HEK293 (cell line): Measurements from ENCODE around the gene TTC34.

ENCODE experiments used
- CTCF ChIA-PET: fragments of 350-600 bp; formaldehyde crosslinking; extraction: SDS; loops from one replicate; lab custom pipeline; 2021; ENCODE audit warnings: antibody characterized with exemption; lab: Yijun Ruan, JAX
- POLR2A ChIA-PET: fragments of 300-600 bp; formaldehyde crosslinking; extraction: SDS; loops from one replicate; lab custom pipeline; 2020; ENCODE audit warnings: antibody characterized with exemption, inconsistent platforms; lab: Yijun Ruan, JAX
- H3K27ac ChIP-seq: fragments of 200-500 bp; sonication (Bioruptor generic); 2 replicates; pipeline ENCODE4 v1.5.1; 2014; ENCODE audit warnings: low read depth, low read length, control low read depth, inconsistent platforms; ENCODE audit errors: extremely low read depth
- H3K36me3 ChIP-seq, 2 experiments: fragments of 200-500 bp in 1 of 2; sonication (Bioruptor generic) in 1 of 2; 1 replicate in 1 of 2; 2 replicates in 1 of 2; pipeline ENCODE4 v1.5.1; 2014 to 2017; ENCODE audit warnings: inconsistent platforms in 2 of 2, low read length in 2 of 2; ENCODE audit not compliant: control insufficient read depth in 2 of 2, insufficient read depth in 1 of 2
- H3K4me1 ChIP-seq: fragments of 200-500 bp; sonication (Bioruptor generic); 2 replicates; pipeline ENCODE4 v1.5.1; 2014; ENCODE audit warnings: mild to moderate bottlenecking, low read length, inconsistent platforms; ENCODE audit not compliant: control insufficient read depth, insufficient read depth
- H3K4me3 ChIP-seq: 2 replicates; pipeline ENCODE4 v1.5.1; 2011; ENCODE audit warnings: low read depth, mild to moderate bottlenecking, control low read depth, low read length, moderate library complexity
- H3K9me3 ChIP-seq: fragments of 200-500 bp; sonication (Bioruptor generic); 2 replicates; pipeline ENCODE4 v1.5.1; 2014; ENCODE audit warnings: low read depth, low read length, inconsistent platforms; ENCODE audit not compliant: control insufficient read depth, insufficient read depth
- BCL11A ChIP-seq: fragments of 450-650 bp; formaldehyde crosslinking; IDR thresholded peaks from 2 replicates; pipeline ENCODE4 v1.5.1; 2016; ENCODE audit warnings: low read depth, missing biosample characterization, missing genetic modification characterization
- KLF1 ChIP-seq: fragments of 450-650 bp; formaldehyde crosslinking; IDR thresholded peaks from 2 replicates; pipeline ENCODE4 v1.5.1; 2016; ENCODE audit warnings: missing biosample characterization, missing genetic modification characterization
- MYNN ChIP-seq: fragments of 450-650 bp; formaldehyde crosslinking; IDR thresholded peaks from 2 replicates; pipeline ENCODE4 v1.5.1; 2016; ENCODE audit warnings: missing biosample characterization, missing genetic modification characterization, borderline replicate concordance
- PRDM1 ChIP-seq: fragments of 450-650 bp; formaldehyde crosslinking; IDR thresholded peaks from 2 replicates; pipeline ENCODE4; 2016; ENCODE audit warnings: missing biosample characterization, missing genetic modification characterization
- SCRT1 ChIP-seq: fragments of 450-650 bp; formaldehyde crosslinking; IDR thresholded peaks from 2 replicates; pipeline ENCODE4 v1.5.1; 2016; ENCODE audit warnings: missing biosample characterization, missing genetic modification characterization, borderline replicate concordance
- ZBTB1 ChIP-seq: fragments of 450-650 bp; formaldehyde crosslinking; IDR thresholded peaks from 2 replicates; pipeline ENCODE4 v1.5.1; 2016; ENCODE audit warnings: missing biosample characterization, missing genetic modification characterization
- ZBTB20 ChIP-seq: fragments of 450-650 bp; formaldehyde crosslinking; IDR thresholded peaks from 2 replicates; pipeline ENCODE4 v1.5.1; 2016; ENCODE audit warnings: missing biosample characterization, missing genetic modification characterization
- ZBTB48 ChIP-seq: fragments of 450-650 bp; formaldehyde crosslinking; IDR thresholded peaks from 2 replicates; pipeline ENCODE4 v1.5.1; 2016; ENCODE audit warnings: missing biosample characterization, missing genetic modification characterization
- ZFP41 ChIP-seq: fragments of 450-650 bp; formaldehyde crosslinking; IDR thresholded peaks from 2 replicates; pipeline ENCODE4 v1.5.1; 2016; ENCODE audit warnings: missing biosample characterization, missing genetic modification characterization, borderline replicate concordance
- ZNF10 ChIP-seq: fragments of 450-650 bp; formaldehyde crosslinking; IDR thresholded peaks from 2 replicates; pipeline ENCODE4 v1.5.1; 2017; ENCODE audit warnings: missing biosample characterization, missing genetic modification characterization
- ZNF2 ChIP-seq: fragments of 450-650 bp; formaldehyde crosslinking; IDR thresholded peaks from 2 replicates; pipeline ENCODE4 v1.5.1; 2016; ENCODE audit warnings: missing biosample characterization, missing genetic modification characterization
- ZNF214 ChIP-seq: fragments of 450-650 bp; formaldehyde crosslinking; IDR thresholded peaks from 2 replicates; pipeline ENCODE4 v1.5.1; 2017; ENCODE audit warnings: missing biosample characterization, mild to moderate bottlenecking, missing genetic modification characterization, borderline replicate concordance
- ZNF302 ChIP-seq: fragments of 450-650 bp; formaldehyde crosslinking; IDR thresholded peaks from 2 replicates; pipeline ENCODE4 v1.5.1; 2016; ENCODE audit warnings: missing biosample characterization, missing genetic modification characterization, low read depth
- ZNF658 ChIP-seq: fragments of 450-650 bp; formaldehyde crosslinking; IDR thresholded peaks from 2 replicates; pipeline ENCODE4; 2016; ENCODE audit warnings: missing biosample characterization, missing genetic modification characterization
- ZNF777 ChIP-seq: fragments of 450-650 bp; formaldehyde crosslinking; IDR thresholded peaks from 2 replicates; pipeline ENCODE4 v1.5.1; 2017; ENCODE audit warnings: missing biosample characterization, missing genetic modification characterization, borderline replicate concordance
- TF ChIP-seq, protein P1 (sequence below): fragments of 450-650 bp; IDR thresholded peaks from 2 replicates; pipeline ENCODE4 v1.5.1; 2018; ENCODE audit warnings: missing biosample characterization, missing genetic modification characterization
- TF ChIP-seq, protein P2 (sequence below): fragments of 450-650 bp; formaldehyde crosslinking; IDR thresholded peaks from 2 replicates; pipeline ENCODE4 v1.5.1; 2016; ENCODE audit warnings: missing biosample characterization, missing genetic modification characterization
- TF ChIP-seq, protein P3 (sequence below): fragments of 450-650 bp; formaldehyde crosslinking; IDR thresholded peaks from 2 replicates; pipeline ENCODE4 v1.5.1; 2016; ENCODE audit warnings: missing biosample characterization, missing genetic modification characterization, low read depth

TTC34 gene

DNA sequence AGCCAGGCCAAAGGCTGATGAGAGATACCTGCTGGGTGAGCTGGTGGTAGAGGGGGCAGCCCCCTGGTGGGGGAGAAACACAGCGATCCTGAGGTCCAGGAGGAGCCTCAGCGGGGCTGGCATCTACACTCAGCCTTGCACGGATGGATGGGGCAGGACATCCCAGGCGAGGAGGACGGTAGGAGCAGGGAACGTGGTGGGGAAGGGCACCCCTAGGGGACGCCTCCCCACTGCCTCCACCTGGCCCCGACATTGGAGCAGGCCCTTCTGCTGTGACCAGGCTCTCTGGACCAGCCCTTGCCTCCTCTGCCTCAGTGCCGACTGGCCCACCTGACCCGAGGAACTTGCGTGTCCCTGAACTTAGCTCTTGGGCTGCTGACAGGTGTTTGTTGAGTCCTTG lies 162.3 kb downstream of the TTC34 start (continued):
- TF ChIP-seq ZBTB48 (tag by site-specific recombination) (no peak), SCRT1 (no peak), KLF1 (tag by site-specific recombination) (no peak), ZNF10 (no peak), ZNF2 (tag by site-specific recombination) (no peak)
- TF ChIP-seq, protein P1, sequence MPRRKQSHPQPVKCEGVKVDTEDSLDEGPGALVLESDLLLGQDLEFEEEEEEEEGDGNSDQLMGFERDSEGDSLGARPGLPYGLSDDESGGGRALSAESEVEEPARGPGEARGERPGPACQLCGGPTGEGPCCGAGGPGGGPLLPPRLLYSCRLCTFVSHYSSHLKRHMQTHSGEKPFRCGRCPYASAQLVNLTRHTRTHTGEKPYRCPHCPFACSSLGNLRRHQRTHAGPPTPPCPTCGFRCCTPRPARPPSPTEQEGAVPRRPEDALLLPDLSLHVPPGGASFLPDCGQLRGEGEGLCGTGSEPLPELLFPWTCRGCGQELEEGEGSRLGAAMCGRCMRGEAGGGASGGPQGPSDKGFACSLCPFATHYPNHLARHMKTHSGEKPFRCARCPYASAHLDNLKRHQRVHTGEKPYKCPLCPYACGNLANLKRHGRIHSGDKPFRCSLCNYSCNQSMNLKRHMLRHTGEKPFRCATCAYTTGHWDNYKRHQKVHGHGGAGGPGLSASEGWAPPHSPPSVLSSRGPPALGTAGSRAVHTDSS (tag by site-specific recombination) = no peak

DNA sequence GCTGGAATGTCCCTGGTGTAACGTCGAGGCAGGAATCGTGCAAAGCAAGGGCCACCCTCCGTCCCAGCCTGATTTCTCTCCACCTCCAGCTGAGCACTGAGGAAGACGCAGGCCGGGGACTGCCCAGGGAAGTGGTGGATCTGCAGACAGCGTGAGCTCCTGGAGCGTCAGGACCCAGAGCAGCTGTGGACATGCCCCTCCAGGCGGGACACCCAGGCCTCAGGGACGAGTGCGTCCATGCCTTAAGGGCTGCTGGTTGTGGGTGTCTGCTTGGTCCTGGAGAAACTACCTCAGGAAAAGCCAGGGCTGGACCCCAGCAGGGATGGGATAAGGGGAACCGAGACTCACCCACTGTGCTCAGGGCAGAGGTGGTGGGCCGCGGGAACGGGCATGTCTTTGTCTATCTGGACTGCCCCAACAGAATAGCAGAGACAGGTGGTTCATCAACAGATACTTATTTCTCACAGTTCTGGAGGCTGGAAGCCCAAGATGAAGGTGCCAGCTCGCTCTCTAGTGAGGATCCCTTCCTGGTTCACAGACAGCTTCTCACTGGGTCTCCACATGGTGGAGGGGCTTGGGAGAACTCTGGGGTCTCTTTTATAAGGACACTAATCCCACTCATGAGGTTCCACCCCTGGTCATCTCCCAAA lies 162.9 kb downstream of the TTC34 start:
- TF ChIP-seq ZNF658 (tag by site-specific recombination) = no peak
- no peak for TF ChIP-seq ZNF214 (tag by site-specific recombination)
- no peak for TF ChIP-seq ZNF2 (tag by site-specific recombination)
- TF ChIP-seq, protein P2, sequence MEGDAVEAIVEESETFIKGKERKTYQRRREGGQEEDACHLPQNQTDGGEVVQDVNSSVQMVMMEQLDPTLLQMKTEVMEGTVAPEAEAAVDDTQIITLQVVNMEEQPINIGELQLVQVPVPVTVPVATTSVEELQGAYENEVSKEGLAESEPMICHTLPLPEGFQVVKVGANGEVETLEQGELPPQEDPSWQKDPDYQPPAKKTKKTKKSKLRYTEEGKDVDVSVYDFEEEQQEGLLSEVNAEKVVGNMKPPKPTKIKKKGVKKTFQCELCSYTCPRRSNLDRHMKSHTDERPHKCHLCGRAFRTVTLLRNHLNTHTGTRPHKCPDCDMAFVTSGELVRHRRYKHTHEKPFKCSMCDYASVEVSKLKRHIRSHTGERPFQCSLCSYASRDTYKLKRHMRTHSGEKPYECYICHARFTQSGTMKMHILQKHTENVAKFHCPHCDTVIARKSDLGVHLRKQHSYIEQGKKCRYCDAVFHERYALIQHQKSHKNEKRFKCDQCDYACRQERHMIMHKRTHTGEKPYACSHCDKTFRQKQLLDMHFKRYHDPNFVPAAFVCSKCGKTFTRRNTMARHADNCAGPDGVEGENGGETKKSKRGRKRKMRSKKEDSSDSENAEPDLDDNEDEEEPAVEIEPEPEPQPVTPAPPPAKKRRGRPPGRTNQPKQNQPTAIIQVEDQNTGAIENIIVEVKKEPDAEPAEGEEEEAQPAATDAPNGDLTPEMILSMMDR (tag by site-specific recombination) = no peak
- TF ChIP-seq MYNN (tag by site-specific recombination) = no peak
- no peak for TF ChIP-seq ZFP41 (tag by site-specific recombination)
- no peak for TF ChIP-seq ZBTB48 (tag by site-specific recombination)
- no peak for TF ChIP-seq ZBTB1
- TF ChIP-seq PRDM1 (tag by site-specific recombination) = no peak
- TF ChIP-seq ZNF777 (tag by site-specific recombination) = no peak
- no peak for TF ChIP-seq BCL11A
- TF ChIP-seq, protein P3, sequence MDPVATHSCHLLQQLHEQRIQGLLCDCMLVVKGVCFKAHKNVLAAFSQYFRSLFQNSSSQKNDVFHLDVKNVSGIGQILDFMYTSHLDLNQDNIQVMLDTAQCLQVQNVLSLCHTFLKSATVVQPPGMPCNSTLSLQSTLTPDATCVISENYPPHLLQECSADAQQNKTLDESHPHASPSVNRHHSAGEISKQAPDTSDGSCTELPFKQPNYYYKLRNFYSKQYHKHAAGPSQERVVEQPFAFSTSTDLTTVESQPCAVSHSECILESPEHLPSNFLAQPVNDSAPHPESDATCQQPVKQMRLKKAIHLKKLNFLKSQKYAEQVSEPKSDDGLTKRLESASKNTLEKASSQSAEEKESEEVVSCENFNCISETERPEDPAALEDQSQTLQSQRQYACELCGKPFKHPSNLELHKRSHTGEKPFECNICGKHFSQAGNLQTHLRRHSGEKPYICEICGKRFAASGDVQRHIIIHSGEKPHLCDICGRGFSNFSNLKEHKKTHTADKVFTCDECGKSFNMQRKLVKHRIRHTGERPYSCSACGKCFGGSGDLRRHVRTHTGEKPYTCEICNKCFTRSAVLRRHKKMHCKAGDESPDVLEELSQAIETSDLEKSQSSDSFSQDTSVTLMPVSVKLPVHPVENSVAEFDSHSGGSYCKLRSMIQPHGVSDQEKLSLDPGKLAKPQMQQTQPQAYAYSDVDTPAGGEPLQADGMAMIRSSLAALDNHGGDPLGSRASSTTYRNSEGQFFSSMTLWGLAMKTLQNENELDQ (tag by site-specific recombination) = no peak
- TF ChIP-seq ZNF302 = no peak
- no peak for TF ChIP-seq ZBTB20
- POLR2A ChIA-PET = interaction anchor here (0.7 to 1.0 kb wide), 3 partner anchors 10 to 53 kb away, joined by 3 to 4 read pairs (median 3); no protein-coding TSS in a partner anchor
- CTCF ChIA-PET = no interaction called here

More for the DNA sequence above, 162.9 kb downstream of the TTC34 start:
- H3K4me1 ChIP-seq = peaks cover 3% of the 10 kb centered on the region
- no peaks in the 10 kb centered on the region for H3K36me3 ChIP-seq
- no peaks in the 10 kb centered on the region for H3K9me3 ChIP-seq
- H3K27ac ChIP-seq = no peak overlapping the region
- H3K4me3 ChIP-seq = no peak overlapping the region
